DND-41 (cell line): ENCODE measurements around the gene SLC4A7.

Experiments
- EZH2 ChIP-seq: IDR thresholded peaks from 3 replicates; pipeline ENCODE4 v1.6.1; 2012; ENCODE audit warnings: borderline replicate concordance, low read depth, mild to moderate bottlenecking, moderate library complexity, low read length, inconsistent platforms; ENCODE audit not compliant: severe bottlenecking
- TF ChIP-seq, protein P1 (sequence below): IDR thresholded peaks from 2 replicates; pipeline ENCODE4 v1.5.1; 2012; ENCODE audit warnings: borderline replicate concordance, low read length, moderate library complexity, mild to moderate bottlenecking; ENCODE audit not compliant: poor library complexity, severe bottlenecking; ENCODE audit errors: extremely low read depth

DNA sequence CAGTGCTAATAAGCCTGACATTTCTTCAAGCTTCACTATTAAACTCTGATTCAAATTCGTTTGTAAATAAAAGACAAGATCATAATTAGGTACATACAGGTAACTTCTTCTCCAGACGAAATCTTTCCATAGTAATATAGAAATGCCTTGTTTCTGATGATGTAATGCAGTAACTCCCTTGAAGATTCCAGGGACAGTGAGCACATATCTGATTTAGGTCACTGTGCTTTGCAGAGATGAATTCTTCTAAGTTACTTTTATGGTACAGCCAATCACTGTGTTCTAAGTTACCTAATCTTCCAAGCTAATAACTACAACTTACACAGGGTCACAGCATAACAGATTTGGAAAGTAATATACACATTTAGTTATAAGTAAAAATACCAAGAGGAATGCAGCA, 27.6 kb downstream of the SLC4A7 start:
- TF ChIP-seq, protein P1, sequence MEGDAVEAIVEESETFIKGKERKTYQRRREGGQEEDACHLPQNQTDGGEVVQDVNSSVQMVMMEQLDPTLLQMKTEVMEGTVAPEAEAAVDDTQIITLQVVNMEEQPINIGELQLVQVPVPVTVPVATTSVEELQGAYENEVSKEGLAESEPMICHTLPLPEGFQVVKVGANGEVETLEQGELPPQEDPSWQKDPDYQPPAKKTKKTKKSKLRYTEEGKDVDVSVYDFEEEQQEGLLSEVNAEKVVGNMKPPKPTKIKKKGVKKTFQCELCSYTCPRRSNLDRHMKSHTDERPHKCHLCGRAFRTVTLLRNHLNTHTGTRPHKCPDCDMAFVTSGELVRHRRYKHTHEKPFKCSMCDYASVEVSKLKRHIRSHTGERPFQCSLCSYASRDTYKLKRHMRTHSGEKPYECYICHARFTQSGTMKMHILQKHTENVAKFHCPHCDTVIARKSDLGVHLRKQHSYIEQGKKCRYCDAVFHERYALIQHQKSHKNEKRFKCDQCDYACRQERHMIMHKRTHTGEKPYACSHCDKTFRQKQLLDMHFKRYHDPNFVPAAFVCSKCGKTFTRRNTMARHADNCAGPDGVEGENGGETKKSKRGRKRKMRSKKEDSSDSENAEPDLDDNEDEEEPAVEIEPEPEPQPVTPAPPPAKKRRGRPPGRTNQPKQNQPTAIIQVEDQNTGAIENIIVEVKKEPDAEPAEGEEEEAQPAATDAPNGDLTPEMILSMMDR: no peak
- TF ChIP-seq EZH2: no peak
